GM12874 (cell line): ENCODE results near the gene AMMECR1L.

ENCODE experiments used
- CTCF ChIP-seq: IDR thresholded peaks from 2 replicates; pipeline ENCODE4 v1.5.1; 2011; ENCODE audit warnings: low read depth, mild to moderate bottlenecking, control low read depth, low read length, moderate library complexity; ENCODE audit not compliant: insufficient read depth

The AMMECR1L gene

GRCh38 chr2:127877626-127878025 is 8.1 kb downstream of the AMMECR1L start:
- TF ChIP-seq CTCF = no peak

- no peak for TF ChIP-seq CTCF
These were observed 8.6 kb downstream of the AMMECR1L start for GRCh38 chr2:127877136-127877535.

- no peak for TF ChIP-seq CTCF
These were observed 11.1 kb downstream of the AMMECR1L start for GRCh38 chr2:127874378-127875269.

- no peak for TF ChIP-seq CTCF
These were observed 12.0 kb downstream of the AMMECR1L start for GRCh38 chr2:127873707-127874303.

GRCh38 chr2:127872354-127872753 is 13.4 kb downstream of the AMMECR1L start:
- TF ChIP-seq CTCF = no peak

GRCh38 chr2:127865926-127866325 is 19.8 kb downstream of the AMMECR1L start:
- TF ChIP-seq CTCF = no peak

GRCh38 chr2:127864877-127865276 is 20.9 kb downstream of the AMMECR1L start:
- no peak for TF ChIP-seq CTCF
